ENCODE data around the gene PANK3. TPM values are rescaled to one million over a fixed set of nuclear protein-coding genes. Genes with fewer than 3 reads are reported as not detected.
A peak's percentile ranks its signal among the peaks of the same experiment; 100 is the strongest.

PANK3 gene
- total and polyA plus RNA-seq, 9 of the 15 experiments (the other 6 are each of a cell fraction or from before 2014, with no cell fraction given) = 5.9 to 50.4 (median 29.7) TPM

DNA sequence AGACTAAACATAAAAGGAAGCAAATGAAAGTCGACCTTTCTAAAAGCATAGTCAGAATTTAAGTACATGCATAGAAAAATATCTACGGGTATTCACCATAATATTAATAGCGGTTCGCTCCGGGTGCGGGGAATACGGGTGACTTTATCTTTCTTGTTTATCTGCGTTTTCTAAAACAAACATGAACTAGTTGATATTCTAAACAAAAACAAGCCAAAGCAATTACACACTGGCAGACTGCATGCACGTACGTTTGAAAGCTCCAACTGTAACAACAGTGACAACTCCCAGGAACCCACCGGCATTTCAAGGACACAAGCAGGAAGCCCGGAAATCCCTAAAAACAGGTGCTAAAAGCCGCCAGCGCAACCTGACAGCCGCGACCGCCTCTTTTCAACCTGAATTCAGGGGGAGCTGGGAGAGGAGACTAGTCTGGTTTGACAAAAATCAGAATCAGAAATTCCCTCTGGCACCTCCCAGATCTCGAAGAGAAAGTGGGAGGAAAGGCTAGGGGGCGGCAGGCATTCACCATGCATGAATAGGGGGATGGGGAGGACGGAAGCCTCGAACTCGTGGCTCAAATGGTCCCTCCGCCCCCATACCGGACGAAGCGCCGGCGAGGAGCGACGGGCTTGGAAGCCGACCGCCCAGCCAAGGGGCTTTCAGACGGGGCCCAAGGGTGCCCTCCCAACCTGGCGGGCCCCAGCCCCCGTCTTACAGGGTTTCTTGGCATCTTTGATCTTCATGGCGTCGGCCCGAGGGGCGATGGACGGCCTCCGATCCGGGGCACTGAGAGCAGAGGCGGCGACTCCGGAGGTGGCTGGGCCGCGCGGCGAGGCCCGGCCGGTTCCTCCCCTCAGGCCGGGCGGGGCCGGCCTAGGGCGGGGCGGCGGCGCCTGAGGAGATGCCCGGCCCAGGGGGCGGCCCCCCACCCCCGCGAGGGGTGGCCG, at the start of gene PANK3 (continued):
- TF ChIP-seq, protein P1, sequence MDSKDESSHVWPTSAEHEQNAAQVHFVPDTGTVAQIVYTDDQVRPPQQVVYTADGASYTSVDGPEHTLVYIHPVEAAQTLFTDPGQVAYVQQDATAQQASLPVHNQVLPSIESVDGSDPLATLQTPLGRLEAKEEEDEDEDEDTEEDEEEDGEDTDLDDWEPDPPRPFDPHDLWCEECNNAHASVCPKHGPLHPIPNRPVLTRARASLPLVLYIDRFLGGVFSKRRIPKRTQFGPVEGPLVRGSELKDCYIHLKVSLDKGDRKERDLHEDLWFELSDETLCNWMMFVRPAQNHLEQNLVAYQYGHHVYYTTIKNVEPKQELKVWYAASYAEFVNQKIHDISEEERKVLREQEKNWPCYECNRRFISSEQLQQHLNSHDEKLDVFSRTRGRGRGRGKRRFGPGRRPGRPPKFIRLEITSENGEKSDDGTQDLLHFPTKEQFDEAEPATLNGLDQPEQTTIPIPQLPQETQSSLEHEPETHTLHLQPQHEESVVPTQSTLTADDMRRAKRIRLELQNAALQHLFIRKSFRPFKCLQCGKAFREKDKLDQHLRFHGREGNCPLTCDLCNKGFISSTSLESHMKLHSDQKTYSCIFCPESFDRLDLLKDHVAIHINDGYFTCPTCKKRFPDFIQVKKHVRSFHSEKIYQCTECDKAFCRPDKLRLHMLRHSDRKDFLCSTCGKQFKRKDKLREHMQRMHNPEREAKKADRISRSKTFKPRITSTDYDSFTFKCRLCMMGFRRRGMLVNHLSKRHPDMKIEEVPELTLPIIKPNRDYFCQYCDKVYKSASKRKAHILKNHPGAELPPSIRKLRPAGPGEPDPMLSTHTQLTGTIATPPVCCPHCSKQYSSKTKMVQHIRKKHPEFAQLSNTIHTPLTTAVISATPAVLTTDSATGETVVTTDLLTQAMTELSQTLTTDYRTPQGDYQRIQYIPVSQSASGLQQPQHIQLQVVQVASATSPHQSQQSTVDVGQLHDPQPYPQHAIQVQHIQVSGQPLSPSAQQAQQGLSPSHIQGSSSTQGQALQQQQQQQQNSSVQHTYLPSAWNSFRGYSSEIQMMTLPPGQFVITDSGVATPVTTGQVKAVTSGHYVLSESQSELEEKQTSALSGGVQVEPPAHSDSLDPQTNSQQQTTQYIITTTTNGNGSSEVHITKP (IDR thresholded peaks at IDR 0.05; ENCODE audit: partially characterized antibody) = peak; percentile 81
- peak; percentile 96 for TF ChIP-seq RBFOX2 (IDR thresholded peaks at IDR 0.05; ENCODE audit: low read depth, low read length)
- no peak for TF ChIP-seq ZNF175 (CRISPR knock-in tag; IDR thresholded peaks at IDR 0.05; ENCODE audit: low read depth)
- peak; percentile 98 for TF ChIP-seq POLR2G (IDR thresholded peaks at IDR 0.05; ENCODE audit: low read depth, low read length)
- TF ChIP-seq PML (IDR thresholded peaks at IDR 0.05; ENCODE audit: low read length) = peak; percentile 30; the same call in 1 of the 2 replicates
- no peak for TF ChIP-seq PATZ1 (CRISPR knock-in tag; IDR thresholded peaks at IDR 0.05; ENCODE audit: borderline replicate concordance)
- peak; percentile 38 for TF ChIP-seq BRD9 (IDR thresholded peaks at IDR 0.05; ENCODE audit: low read depth, partially characterized antibody)
- no peak for TF ChIP-seq BDP1 (IDR thresholded peaks at IDR 0.05; ENCODE audit: insufficient read depth, insufficient read length)
- TF ChIP-seq NKRF (IDR thresholded peaks at IDR 0.05; ENCODE audit: borderline replicate concordance) = peak; percentile 80; the same call in 1 of the 2 replicates
- TF ChIP-seq HMG20A (CRISPR knock-in tag; conservative IDR thresholded peaks at IDR 0.05) = no peak

Data from K562 (cell line).